GM19372 (cell line): ENCODE results near the gene AK8.
A peak's percentile ranks its signal among the peaks of the same experiment; 100 is the strongest.

Source experiments
- ATAC-seq: cut with Tn5 transposase; IDR thresholded peaks from one replicate; pipeline ENCODE4 v1.9.1; 2021; ENCODE audit warnings: mild to moderate bottlenecking, low read depth, moderate library complexity; ENCODE audit not compliant: unreplicated experiment

AK8 gene, protein sequence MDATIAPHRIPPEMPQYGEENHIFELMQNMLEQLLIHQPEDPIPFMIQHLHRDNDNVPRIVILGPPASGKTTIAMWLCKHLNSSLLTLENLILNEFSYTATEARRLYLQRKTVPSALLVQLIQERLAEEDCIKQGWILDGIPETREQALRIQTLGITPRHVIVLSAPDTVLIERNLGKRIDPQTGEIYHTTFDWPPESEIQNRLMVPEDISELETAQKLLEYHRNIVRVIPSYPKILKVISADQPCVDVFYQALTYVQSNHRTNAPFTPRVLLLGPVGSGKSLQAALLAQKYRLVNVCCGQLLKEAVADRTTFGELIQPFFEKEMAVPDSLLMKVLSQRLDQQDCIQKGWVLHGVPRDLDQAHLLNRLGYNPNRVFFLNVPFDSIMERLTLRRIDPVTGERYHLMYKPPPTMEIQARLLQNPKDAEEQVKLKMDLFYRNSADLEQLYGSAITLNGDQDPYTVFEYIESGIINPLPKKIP

GRCh38 chr9:132877824-132878694, at the start of gene AK8:
AK8 (minus strand) TSS chr9:132878284; CDS start chr9:132878255, 29 bp downstream.
- ATAC-seq = peak; percentile 93

GRCh38 chr9:132927704-132928103, 49.6 kb upstream of the AK8 start:
- no peak for ATAC-seq

DNA sequence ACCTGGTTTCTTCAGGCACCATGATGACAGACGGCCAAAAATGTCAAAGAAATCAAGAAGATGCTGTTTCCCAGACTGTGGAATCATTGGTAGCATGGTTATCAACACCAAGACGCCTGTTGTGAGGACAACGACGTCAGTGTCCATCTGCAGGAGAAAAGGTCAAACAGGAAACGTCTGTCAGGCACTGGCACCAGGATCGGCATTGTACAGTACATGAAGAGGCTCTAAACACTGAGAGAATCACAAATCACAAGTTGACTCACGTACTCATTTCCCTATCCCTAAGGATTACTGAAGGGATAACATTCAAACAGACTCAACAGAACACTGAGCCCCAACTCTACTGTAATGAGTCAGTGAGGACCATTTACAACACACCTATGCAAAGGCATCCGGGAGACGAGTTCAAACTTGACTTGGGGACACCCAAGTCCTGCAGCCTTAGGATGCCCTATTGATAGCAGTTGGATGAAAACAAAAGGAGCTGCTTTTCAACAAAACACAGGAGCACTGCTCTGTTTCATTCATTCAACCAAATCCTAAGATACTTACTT, 45.3 kb upstream of the AK8 start:
- no peak for ATAC-seq

DNA sequence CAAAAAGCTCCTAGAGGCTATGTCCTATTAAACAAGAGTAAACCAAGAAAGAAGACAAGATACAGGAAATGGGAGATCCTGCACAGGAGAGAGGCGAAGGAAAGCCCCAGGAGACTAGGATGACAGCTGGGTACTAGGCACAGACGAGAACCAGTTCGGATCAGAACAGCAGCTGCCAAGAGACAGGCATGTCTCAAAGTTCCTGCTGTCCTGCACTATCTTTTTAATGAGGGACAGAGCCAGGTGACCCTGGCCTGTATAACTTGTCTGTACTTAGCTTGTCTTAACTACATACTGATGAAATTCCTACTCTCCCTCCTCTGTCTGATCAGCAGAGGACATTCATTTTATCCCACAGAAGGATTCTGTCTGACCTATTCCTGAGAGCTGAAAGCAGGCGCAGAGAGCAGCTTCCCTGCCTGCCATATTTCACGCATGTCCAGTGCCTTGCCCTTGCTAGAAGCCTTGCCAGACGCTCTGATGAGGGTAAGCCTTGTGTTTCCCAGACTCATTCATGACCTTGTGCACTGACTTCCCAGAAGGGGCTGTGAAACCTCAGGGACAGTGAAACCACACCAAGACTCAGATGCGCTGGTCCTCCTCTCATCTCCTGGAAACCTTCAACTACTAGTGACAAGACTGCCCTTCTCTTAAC, 41.7 kb upstream of the AK8 start:
- ATAC-seq = no peak

- no peak for ATAC-seq
Observed at GRCh38 chr9:132914924-132915323, 36.8 kb upstream of the AK8 start.

GRCh38 chr9:132912131-132912530, 34.0 kb upstream of the AK8 start:
- ATAC-seq = no peak

- no peak for ATAC-seq
Observed at GRCh38 chr9:132910376-132910775, 32.3 kb upstream of the AK8 start.

- no peak for ATAC-seq
Observed at GRCh38 chr9:132909311-132909710, 31.2 kb upstream of the AK8 start.

DNA sequence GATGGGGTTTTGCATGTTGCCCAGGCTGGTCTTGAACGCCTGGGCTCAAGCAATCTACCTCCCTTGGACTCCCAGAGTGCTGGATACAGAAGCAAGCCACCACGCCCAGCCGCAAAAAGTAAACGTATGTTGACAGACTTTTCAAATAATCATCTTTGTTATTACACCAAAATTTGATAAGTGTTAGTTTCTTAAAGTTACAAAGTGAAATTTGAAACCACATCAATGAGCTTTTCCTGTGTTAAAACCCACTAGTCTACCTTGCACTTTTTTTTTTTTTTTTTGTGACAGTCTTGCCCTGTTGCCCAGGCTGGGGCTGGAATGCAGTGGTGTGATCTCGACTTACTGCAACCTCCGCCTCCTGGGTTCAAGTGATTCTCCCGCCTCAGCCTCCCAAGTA, 30.6 kb upstream of the AK8 start:
- no peak for ATAC-seq

DNA sequence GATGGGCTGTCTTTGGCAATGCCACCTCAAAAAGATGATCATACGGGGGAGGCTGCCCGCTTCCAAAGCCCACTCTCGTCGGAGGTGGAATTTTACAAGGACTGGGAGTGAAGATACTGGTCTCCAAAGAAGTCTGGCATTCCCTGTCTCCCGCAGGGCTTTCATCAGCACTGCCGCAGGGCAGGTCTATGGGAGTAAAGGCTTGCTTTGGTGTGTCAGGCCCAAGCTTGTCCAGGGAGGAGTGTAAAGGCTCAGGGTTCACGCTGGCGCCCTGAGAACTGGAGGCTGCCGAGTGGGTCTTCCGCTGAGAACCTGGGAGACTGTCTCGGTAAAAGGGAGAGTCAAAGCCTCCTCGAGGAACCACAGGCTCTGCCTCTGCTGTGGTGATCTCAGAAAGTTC, 27.6 kb upstream of the AK8 start:
- ATAC-seq = no peak

GRCh38 chr9:132903574-132904492, 25.7 kb upstream of the AK8 start:
- ATAC-seq = no peak

DNA sequence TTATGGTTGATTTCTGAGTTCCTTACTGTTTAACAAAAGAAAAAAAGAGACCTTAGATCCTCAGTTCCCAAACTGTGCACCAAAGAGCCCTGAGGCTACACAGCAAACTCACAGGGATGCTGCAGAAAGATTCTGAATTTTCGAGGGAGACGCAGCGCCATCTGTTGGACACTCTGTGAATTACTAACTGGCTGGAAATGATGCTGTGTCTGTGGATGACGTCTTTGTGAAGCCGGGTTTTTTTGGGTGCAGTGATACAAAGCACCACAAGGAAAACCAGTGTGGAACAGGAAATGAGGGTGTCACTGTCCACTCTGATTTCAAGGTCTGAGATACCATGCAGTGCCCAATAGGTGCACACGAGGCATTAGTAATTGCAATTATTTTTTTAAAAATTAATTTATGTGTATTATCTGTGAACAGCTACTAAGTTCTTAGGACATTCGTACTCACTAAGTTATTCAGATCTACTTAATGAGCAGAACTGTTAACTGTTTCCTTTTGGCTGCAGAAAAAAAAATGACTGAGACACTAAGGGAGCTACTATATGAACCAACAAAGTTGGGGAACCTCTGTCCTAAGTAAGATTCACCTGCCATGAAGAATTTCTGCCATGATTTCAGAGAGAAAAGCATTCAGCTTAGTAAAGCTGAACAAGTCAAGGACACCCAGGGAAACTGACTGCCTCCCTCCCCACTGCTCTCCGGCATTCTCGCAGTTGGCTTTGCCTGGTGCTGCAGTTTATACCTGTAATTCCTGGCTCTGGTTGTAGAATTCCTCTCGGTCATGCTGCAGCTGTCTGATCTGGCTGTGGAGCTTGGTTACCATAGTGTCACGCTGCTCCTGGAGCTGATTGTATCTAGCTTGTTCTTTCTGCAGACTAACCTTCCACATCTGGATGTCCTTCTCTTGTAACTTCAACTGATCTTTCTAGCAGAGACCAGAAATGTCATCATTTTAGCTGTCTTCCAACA, 24.1 kb upstream of the AK8 start:
- ATAC-seq = peak; percentile 53

- ATAC-seq = no peak
Observed at GRCh38 chr9:132898051-132898450, 20.0 kb upstream of the AK8 start.

DNA sequence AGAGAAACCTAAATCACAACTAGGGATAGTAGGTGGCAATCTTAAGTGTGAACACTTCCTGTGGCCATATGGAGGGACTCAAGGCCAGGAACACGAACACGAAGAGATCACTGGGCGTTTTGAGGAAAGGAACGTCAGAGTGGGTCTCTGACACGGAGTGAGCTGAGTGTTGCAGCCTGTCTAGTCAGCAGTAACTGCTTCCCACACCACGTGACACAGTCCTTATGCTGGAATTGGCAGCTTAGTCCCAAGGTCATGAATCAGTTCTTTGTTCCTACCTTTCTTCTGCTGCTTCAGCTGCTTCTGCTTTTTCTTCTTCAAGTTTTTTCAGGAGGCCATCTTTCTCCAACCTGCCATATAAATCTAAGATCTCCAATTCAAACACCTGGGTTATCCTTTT, 18.8 kb upstream of the AK8 start:
- no peak for ATAC-seq

DNA sequence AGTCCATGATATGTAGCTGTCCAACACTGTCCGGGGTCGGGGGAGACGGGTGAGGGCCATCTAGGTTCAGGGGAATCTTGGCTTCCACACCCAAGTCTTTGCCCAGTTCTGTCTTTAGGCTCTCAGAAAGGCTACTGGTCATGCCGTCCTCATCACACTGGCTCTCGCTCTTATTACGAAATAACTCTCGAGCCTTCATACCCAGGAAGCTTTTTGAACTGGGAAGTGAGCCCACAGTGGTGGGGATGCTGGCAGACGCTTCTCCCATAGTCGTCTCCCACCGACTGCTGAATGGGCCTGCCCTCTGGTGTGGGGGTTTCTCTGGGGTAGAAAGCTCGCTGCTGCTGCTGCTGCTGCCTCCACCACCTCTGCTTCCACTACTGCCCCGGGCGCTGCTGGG, 18.2 kb upstream of the AK8 start:
- ATAC-seq = no peak

GRCh38 chr9:132894862-132895835, 17.1 kb upstream of the AK8 start:
- no peak for ATAC-seq

- no peak for ATAC-seq
Observed at GRCh38 chr9:132894346-132894745, 16.3 kb upstream of the AK8 start.
